HG03354 (cell line): ENCODE data around the gene CCL26.

ENCODE experiments used
- ATAC-seq: cut with Tn5 transposase; IDR thresholded peaks from one replicate; pipeline ENCODE4 v1.9.1; 2021; ENCODE audit warnings: mild to moderate bottlenecking; ENCODE audit not compliant: unreplicated experiment, poor library complexity, severe bottlenecking

CCL26 gene, protein sequence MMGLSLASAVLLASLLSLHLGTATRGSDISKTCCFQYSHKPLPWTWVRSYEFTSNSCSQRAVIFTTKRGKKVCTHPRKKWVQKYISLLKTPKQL

DNA sequence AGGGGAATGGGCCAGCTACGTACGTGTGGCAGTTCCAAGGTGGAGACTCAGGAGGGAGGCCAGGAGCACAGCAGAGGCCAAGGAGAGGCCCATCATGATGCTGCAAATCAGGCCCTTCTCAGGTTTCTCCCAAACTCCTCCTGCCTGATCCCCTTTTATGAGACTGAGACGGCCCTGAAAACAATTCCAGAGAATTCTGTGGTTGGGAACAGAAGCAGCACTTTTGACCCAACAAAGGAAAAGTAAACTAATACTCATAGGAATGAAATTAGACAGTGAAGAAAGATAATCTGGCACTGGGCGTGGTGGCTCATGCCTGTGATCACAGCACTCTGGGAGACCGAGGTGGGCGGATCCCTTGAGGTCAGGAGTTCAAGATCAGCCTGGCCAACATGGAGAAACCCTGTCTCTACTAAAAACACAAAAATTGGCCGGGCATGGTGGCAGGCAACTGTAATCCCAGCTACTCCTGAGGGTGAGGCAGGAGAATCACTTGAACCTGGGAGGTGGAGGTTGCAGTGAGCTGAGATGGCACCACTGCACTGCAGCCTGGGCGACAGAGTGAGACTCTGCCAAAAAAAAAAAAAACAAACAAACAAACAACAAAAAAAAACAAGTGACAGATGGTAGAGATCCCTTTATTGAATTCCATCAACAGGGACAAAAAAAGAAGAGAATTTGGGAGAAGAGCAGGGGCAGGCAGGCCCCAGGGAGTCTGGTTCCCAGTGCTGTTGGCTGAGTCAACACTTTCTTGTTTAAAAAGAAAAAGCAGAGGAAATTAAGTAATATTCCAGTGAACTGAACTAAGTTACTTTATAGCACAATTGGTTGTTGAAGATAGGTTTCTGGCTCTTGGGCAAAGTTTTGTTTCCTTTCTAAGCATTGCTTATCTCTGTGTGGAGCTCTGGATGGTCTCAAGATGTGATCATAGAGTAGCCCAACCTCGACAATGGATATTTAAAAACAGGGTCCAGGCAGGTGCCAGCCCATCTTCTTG lies at the start of gene CCL26:
TSS of gene CCL26 (minus strand) at position 131 of the 997 bp plus-strand sequence. CDS start at position 96, 35 bp downstream.
- no peak for ATAC-seq

DNA sequence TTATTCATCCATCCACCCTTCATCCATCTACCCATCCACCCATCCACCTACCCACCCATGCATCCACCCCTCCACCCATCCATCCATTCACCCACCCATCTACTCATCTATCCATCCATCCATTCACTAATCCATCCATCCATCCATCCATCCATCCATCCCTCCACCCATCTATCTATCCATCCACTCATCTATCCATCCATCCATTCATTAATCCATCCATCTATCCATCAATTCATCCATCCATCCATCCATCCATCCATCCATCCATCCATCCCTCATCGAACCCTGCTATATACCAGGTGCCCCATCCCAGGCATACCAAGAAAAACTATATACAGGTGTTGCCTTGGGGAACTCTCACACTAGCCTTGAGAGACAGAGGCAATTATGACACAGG lies 48.7 kb upstream of the CCL26 start:
- ATAC-seq: no peak

DNA sequence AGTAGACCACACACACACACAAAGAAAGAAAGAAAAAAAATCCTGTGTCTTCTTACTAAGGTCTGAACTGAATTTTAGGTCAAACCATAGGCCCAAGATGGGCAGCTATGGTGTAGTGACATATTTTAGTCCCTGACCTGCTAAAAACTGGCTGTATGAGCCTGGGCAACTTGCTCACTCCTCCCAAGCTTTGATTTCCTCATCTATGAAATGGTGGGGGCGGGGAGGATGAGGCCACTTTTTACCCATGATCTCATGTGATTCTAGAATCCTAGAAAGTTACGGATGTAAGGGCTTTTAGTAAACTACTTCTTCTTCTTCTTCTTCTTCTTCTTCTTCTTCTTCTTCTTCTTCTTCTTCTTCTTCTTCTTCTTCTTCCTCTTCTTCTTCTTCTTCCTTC lies 47.7 kb upstream of the CCL26 start:
- ATAC-seq: no peak

DNA sequence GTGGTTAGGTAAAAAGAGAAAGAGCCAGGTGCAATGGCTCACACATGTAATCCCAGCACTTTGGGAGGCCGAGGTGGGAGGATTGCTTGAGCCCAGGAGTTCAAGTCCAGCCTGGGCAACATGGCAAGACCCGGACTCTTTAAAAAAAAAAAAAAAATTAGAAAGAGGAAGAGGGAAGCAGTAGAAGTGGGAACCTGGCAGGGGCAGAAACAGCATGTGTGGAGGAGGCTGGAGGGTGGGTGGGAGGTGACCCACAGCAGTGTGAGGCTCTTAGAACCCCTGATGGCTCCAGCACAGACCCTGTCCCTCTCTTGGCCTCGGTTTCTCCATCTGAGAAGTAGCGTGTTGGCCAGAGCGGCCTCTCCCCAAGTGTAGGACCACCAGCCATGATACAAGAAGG lies 46.5 kb upstream of the CCL26 start:
- no peak for ATAC-seq

DNA sequence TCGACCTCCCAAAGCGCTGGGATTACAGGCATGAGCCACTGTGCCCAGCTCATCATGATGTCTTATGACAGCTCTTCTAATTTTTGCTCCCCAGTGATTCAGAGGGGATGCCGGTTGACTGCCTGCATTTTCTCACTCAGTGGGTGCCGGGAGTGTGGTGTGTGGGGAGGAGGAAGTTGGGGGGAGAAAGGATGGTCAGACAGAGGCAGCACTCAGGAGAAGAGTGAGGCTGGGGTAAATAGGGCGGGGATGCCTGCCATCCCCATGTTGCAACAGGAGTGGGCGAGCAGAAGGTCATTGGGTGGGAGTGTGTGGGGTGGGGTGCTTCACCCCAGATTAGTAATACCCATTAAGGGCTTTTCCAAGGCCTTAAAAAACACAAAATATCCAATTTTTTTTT lies 45.1 kb upstream of the CCL26 start:
- no peak for ATAC-seq

DNA sequence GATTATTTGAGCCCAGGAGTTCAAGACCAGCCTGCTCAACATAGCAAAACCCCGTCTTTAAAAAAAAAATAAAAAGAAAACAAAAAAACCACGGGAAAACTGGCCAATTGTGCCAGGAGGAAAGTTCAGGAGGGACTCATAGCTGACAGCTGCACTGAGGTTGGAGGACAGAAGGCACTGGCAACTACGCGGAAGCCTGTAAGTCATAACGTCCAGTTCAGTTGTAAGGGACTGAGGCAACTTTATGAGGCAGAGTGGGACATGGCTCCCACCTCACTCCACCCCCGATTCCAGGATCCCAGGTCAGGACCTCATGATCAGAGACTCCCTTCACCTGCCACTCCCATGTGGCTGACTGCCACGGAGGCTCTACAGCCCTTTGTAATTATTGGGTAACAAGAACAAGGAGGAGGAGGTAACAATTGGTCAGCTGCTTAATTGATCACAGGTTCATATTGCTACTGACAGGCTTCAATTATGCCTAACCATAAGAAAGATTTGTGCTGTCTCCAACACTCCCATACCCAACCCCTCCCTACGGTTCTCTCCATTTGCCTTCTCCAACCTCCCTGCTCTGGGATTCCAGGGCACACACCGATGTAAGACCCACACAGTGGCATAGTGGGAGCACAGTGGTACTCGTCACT lies 43.5 kb upstream of the CCL26 start:
- ATAC-seq: no peak

DNA sequence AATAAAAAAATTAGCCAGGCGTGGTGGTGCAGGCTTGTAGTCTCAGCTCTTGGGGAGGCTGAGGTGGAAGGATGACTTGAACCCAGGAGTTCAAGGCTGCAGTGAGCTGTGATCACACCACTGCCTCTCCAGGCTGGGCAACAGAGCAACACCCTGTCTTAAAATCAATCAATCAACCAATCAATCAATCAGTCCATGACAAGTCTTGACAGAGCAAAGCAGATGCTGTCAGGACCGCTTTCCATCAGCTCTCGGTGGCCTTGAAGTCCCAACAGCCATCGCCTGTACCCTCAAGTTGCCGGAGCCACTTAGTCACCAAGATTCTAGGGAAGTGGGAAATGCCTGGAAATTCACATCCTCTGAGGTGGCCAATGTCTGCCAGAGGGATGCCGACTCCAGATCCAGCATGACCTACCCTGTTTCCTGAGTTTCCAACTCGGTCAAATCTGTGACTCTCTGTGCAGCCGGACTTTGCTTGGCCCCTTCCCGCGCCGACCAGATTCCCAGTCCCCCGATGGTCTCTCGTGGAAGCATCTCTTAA lies 42.5 kb upstream of the CCL26 start:
- no peak for ATAC-seq

DNA sequence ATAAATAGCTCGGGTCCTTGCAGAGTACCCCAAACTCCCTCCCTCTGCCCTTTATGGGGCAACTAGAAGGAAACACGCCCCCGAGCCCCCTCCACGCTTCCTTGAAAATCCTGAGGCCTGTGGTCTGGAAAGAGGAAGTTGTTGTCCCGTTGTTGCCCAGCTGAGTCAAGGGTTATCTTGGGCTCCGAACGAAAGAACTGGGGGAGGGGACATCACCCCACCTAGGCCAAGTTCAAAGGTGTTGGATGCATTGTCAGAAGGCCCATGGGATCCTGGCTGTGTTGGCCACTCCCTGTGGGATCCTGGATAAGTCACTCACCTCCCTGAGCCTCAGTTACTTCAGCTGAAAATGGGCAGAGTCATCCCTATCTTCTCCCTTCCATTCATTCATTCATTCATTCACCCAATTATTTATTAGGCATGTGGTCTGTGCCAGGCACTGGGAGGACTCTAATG lies 41.8 kb upstream of the CCL26 start, which contains the start of gene CCL24:
TSS of gene CCL24 (minus strand) at position 26 of the 456 bp plus-strand sequence. CDS start 91 bp downstream, outside the sequence.
- no peak for ATAC-seq

DNA sequence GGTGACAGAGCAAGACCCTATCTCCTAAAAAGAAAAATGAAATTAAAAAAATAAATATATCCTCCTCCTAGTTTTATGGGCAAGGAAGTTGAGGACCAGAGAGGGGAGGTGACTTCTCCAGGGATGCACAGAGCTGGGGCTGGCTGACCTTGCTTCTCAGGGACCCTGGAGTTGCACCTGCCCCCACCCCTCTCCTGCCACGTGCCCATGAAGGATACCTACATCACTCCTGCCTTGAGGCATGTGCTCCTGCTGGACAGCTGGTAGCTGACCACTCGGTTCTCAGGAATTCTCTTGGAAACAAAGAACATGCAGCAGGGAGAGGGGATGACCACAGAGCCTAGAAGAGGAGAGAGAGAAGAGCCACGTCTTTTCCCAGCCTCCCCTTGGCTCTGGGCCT lies 41.1 kb upstream of the CCL26 start:
- no peak for ATAC-seq

DNA sequence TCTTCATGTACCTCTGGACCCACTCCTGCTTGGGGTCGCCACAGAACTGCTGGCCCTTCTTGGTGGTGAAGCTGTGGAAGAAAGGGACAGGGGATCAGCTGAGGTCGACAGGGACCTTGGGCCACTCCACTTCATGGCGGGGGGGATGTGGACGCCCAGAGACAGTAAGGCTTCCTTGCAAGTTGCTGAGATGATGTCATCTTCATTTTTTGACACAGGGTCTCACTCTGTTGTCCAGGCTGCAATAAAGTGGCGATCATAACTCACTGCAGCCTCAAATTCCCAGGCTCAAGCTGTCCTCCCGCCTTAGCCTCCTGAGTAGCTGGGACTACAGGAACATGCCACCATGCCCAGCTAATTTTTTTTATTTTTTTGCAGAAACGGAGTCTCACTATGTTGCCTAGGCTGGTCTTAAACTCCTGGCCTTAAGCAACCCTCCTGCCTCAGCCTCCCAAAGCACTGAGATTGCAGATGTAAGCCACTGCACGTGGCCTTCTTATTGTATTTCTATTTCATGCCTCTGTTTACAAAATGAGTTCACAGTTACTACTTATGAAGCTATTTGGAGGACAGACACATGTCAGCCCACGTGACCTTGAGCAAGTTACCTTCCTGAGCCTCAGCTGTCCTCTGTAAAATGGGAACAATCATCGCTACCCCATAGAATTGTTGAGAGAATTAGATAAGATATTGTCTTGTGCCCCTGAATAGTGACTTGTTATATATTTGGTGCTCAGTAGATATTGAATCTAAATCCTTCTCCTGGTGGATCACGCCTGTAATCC lies 40.1 kb upstream of the CCL26 start:
- ATAC-seq: no peak

DNA sequence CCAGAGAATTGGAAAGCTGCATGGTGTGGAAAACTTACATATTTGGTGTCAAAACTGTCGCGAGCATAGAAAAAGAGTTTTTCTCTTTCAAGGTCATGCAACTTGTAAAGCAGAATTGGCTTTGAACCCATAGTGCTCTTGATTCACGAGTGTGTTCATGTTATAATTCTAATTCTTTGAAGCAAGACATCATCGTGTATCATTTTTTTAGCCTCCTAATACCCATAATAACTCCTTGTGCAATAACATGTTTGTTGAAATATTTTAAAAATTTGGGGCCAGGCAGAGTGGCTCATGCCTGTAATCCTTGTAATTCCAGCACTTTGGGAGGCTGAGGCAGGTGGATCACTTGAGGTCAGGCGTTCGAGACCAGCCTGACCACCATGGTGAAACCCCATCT lies 37.4 kb upstream of the CCL26 start:
- no peak for ATAC-seq

DNA sequence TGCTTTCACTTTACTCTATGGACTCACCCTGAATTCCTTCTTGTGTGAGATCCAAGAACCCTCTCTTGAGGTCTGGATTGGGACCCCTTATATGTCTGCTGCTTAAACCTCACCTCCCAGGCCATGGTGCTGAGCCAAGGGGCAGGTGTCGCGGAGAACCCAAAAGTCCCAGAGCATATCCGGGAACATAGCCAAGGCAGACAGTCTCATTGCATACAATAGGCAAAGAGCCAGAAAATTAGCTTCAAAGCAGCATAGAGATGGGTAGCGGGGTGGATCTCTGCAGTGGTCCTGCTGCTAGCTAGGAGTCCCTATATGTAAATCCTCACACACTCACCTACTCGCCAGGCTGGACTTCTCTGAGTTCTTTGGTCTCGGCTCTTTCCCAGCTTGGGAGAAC lies 36.1 kb upstream of the CCL26 start:
- no peak for ATAC-seq

DNA sequence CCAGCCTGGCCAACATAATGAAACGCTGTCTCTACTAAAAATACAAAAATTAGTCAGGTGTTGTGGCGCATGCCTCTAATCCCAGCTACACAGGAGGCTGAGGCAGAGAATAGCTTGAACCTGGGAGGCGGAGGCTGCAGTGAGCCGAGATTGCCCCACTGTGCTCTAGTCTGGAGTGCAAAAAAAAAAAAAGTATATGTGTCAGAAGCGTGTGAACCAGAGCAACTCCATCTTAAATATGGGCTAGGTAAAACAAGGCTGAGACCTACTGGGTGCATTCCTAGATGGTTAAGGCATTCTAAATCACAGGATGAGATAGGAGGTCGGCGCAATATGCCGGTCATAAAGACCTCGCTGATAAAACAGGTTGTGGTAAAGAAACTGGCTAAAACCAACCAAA lies 35.4 kb upstream of the CCL26 start:
- no peak for ATAC-seq

DNA sequence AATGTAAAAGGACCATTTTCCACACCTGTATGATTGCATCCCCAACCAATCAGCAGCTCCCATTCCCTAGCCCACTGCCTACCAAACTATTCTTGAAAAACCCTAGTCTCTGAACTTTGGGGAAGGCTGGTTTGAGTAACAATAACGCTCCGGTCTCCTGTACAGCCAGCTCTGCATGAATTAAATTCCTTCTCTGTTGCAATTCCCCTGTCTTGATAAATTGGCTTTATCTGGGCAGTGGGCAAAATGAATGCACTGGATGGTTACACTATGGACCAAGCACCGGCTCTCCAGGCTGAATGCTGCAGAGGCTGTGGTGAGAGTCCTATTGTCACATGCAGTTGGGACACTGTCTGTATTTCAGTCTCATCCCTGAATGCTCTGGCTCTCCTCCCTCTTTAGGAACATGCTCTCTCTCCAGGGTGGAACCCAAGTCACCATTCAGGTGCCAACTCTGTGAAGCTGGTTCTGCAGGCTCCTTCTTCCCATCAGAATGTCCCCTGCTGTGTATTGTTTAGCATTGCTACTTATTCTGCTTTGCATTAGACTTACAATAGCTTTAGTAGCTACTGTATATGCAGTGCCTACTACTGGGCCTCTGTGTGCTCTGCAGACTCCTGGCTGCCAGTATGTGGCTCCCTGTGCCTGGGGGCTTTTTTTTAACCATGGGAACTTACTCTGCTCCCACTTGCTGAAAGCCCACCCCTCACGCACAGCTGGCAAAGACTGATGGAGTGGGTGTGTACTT lies 34.7 kb upstream of the CCL26 start:
- ATAC-seq: no peak

DNA sequence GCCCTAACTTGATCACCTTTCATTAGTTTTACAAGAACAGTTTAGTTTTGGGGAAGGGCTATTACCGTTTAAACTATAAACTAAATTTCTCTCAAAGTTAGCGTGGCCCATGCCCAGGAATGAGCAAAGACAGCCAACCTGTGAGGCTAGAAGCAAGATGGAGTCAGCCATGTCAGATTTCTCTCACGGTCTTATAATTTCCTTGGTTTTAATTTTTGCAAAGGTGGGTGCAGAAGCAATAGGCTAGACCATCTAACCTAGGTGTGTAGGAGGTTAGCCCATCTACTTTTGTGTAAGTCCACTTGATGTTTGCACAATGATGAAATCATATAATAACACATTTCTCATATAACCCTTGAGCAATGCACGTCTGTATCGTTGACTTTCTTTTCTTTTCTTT lies 32.7 kb upstream of the CCL26 start:
- ATAC-seq: no peak

DNA sequence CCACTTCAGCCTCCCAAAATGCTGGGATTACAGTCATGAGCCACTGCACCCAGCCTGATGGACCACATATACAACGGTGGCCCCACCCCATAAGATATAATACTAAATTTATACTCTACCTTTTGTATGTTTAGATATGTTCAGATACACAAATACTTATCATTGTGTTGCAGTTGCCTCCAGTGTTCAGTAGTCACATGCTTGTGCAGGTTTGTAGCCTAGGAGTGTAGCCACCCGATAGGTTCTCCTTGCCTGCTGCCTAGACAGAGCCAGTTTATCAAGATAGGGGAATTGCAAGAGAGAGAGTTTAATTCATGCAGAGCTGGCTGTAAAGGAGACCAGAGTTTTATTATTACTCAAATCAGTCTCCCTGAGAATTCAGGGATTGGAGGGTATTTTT lies 32.0 kb upstream of the CCL26 start:
- ATAC-seq: no peak

DNA sequence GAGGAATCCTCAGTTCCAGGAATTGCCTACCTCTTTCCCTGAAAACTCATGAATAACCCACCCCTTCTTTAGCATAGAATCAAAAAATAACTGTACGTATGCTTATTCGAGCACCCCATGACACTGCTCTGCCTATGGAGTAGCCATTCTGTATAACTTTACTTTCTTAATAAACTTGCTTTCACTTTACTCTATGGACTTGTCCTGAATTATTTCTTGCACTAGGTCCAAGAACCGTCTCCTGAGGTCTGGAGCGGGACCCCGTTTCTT lies 30.5 kb upstream of the CCL26 start:
- ATAC-seq: no peak

DNA sequence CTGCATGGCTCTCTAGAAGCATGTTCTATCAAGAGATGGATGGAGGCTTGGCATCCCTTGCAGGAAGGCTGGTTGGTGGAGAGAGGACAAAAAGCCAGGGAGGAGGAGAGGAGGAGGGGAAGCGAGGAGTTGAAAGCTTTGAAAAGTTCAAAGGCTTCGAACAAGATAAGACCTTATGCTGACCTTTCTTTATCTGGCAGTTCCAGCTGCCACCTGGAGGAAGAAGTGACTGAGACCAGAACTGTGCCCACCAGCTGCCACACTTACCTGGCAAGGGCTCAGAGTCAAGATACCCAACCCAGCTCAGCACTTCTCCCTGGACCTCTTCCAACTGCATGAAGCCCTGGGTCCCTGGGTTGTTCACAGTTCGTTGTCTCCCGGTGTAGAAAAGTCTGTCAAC lies 26.8 kb upstream of the CCL26 start:
- ATAC-seq: no peak

DNA sequence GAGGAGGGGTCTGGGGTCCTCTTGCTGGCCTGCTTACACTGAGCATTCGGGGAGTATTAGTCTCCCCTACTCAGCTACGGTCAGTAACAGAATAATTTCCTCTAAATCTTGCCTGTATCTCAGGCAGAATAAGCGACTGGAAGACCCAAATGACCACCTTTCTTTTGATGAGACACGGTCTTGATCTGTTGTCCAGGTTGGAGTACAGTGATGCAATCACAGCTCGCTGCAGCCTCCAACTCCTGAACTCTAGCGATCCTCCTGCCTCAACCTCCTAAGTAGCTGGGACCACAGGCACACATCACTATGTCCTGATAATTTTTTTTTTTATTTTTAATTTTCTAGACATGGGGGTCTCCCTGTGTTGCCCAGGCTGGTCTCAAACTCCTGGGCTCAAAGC lies 24.4 kb upstream of the CCL26 start:
- ATAC-seq: no peak
